Hematopoietic multipotent progenitor cell treated with erythropoietin and hydrocortisone succinate and interleukin-3 and kit ligand, for 15 days (in vitro differentiated cells): ENCODE results near the gene CSF2RB.

Experiments used
- DNase-seq: peaks from one replicate; pipeline ENCODE4 v3.0.0-alpha.2; 2015; ENCODE audit warnings: low spot score

The CSF2RB gene

DNA sequence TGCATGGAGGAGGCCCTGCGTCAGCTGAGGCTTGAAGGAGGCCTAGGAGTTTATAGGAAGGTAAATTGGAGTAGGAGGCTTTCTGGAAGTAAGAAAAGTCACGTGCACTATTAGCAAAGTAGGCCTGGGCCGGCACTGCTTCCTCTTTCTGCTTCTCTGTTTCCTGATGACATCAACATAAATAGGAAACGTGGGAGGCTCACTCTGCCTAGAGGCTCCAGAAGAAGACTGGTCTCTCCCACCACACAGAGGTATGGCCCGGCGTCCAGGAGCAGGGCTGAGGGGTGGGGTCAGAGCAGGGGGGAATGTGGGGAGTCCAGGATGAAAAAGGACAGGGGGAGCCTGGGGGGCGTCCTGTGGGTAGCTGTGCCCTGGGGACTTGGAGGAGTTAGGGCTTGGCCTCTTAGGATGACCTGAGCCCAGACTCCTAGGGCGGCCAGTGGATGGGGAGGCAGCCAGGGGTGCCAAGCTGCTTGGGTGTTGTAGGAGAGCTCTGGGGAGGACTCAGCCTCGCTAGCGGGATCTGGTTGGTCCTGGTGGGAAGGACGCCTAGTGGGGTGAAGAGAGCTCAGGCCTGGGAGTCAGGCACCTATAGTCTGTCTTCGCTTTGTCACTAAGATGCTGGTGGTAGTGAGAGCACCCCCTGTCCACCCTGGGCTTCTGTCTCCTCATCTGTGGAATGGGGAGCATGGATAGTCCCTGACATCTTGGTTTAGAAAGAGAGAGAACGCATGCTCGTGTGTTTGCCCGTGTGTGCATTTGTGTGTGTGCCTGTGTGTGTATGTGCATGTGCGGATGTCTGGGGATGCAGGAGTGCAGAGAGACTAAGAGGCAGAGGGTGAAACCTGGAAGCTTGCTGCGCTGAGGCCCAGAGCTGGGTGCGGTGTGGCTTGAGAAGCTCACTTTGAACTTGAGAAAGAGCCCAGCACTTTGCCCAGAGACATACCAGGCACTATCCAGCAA, at the start of gene CSF2RB:
TSS of gene CSF2RB (plus strand) at position 202 of the 963 bp plus-strand sequence. CDS start 8,580 bp downstream, outside the sequence.
- no peak for DNase-seq

DNA sequence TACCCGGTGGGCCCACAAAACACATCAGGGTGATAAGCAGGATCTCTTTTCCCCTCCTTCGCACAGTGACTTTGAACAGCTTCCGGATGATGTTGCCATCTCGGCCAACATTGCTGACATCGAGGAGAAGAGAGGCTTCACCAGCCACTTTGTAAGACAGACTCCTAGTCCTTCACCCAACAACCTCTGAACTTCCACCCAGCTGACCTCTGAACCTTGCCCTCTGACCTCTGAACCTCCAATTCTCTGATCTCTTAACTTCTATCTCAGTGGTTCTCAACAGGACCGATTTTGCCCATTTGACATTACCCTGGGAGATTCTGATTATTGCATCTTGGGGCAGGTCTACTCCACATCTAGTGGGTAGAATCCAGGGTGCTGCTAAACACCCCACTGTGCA, 49.4 kb upstream of the CSF2RB start:
- no peak for DNase-seq

DNA sequence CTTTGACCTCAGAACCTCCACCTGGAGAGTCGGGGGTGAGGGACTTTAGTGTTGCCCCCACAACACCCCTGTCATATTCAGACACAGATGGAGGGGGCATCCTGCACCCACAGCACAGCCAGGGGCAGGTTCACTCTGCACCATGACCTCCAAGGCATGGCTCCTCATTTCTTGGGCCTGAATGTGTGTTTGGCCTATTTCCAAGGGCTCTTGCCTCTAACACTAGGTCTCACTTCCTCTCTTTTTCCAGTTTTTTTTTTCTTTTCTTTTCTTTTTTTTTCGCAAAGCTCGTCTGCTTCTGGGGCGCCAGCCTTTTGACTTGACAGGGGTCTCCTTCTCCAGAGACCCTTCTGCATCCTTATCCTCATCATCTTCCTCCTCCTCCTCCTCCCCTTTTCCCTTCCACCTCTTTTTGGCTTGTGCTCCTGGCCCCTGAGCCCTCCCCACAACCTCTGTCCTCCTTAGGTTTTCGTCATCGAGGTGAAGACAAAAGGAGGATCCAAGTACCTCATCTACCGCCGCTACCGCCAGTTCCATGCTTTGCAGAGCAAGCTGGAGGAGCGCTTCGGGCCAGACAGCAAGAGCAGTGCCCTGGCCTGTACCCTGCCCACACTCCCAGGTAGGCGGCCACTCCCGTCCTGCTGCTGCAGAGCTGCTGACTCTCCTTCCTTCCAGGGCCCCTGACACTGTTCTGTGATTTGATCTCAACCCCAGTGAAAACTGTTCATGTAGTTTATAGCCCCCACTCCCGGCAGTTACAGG, 48.8 kb upstream of the CSF2RB start:
- DNase-seq: no peak

DNA sequence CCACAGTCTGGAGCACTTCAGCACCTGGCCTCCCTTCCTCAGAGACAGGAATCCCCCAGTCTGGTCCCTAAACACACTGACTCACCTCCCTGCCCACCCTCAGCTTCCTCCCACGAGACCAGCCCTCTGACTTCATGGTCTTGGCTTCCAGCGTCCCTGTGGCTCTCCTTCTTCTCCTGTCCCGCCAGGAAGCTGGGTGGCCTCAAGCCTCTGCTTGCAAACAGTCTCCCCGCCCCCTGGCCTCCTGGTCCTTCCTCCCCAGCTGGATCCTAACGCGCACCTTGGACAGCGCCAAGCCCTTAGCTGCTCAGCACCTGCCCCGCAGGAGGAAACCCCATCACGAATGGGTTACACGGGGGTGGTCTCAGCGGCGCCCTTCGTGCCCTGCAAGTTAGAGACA, 48.1 kb upstream of the CSF2RB start:
- no peak for DNase-seq

DNA sequence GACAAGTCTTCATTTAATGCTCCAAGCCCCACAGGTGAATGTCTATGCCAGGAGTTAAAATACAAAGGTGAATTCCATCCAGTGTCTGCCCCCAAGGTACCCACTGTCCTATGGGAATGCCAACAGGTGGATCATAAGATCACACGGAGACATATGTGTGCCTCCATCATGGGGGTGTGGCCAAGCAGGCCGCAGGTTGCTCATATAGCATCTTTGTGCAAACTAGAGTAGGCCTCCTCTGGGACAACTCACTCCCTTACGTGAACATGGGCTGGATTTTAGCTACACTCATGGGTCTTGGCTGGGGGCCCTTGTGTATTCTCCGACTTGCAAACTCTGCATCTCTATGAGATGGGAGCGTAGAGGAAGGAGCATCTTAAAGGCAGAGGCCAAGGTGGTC, 45.7 kb upstream of the CSF2RB start:
- DNase-seq: no peak

DNA sequence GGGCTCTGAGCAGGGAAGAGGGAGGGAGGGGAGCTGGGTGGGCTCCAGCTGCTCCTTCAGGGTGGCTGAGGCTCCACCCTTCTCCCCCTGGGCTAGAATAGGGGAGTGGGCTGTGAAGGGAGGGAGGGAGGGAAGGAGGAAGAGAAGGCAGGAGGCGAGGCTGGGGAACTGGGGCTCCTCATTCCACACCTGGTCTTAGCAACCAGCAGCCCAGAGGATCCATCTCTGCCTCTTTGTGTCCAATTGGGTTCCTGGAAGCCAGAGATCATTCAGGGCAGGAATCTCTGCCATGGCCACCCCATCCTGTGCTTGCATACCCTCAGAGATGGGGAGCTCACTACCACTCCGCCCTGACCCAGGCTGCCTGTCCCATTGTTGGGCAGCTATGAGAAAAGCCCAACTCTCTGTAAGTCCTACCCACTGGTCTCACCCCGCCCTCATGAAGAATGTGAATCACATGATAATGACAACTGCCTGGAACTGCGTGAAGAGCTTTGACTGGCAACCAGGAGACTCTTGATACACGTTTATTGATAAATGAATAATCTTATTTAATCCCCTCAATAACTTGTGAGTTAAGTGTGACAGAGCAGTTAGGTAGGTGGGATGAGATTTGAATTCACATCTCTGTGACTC, 44.8 kb upstream of the CSF2RB start:
- no peak for DNase-seq

DNA sequence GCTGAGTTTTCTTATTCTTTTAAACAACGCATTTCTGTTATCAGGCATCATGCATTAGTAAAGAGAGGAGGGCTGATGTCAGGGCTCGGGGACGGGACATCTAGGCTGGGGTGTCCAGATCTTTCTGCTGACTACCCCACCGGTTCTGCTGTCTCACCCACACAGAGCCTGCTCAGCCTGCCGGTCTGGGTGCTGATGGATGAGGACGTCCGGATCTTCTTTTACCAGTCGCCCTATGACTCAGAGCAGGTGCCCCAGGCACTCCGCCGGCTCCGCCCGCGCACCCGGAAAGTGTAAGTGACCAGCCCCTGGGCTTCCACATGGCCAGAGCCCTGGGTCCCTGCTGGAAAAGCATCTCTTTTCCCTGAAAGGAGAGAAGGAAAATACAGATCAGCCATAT, 43.2 kb upstream of the CSF2RB start:
- DNase-seq: no peak

DNA sequence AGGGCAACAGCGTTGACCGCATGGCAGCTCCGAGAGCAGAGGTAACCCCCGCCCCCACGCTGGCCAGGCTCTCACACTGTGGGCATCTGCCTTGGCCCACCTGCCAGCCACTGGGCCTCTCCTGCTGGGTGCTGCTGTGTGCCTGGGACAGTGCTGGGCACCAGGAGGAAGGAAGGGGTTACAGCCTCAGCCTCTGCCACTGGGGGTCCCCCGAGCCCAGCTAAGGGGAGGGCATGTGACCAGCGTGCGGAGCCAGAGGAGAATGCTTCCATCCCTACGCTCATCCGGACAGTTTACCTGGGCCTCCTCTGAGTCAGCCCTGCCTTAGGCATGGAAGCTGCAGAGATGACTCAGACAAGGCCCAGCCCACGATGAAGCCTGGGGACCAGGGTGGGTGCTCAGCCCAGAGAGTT, 41.8 kb upstream of the CSF2RB start:
- DNase-seq: no peak

DNA sequence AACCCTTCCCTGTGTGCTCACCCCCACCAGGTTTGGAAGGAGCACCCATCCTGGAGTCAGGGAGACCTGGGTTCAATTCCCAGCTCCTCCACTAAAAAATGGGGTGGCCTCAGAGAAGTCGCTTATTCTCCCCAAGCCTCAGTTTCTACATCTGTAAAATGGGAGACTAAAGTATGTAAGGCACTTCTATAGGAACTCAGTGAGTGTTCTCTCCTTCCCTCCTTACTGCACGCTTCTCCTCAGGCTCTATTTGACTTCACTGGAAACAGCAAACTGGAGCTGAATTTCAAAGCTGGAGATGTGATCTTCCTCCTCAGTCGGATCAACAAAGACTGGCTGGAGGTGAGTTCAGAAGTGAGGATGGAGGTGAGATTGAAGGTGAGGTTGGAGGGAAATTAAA, 41.3 kb upstream of the CSF2RB start:
- DNase-seq: no peak

DNA sequence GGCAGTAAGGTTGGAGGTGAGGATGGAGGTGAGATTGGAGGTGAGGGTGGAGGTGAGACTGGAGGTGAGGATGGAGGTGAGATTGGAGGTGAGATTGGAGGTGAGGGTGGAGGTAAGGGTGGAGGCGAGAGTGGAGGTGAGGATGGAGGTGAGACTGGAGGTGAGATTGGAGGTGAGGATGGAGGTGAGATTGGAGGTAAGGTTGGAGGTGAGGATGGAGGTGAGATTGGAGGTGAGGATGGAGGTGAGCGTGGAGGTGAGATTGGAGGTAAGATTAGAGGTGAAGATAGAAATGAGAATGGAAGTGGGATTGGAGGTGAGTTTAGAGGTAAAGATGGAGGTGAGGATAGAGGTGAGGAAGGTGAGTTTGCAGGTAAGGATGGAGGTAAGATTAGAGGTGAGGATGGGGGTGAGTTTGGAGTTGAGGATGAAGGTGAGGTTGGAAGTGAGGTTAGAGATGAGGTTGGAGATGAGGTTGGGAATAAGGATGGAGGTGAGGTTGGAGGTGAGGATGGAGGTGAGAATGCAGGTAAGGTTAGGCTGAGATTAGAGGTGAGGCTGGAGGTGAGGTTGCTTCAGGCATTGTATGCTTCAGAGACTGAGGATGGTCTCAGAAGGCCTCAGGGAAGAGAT, 40.4 kb upstream of the CSF2RB start:
- DNase-seq: no peak

DNA sequence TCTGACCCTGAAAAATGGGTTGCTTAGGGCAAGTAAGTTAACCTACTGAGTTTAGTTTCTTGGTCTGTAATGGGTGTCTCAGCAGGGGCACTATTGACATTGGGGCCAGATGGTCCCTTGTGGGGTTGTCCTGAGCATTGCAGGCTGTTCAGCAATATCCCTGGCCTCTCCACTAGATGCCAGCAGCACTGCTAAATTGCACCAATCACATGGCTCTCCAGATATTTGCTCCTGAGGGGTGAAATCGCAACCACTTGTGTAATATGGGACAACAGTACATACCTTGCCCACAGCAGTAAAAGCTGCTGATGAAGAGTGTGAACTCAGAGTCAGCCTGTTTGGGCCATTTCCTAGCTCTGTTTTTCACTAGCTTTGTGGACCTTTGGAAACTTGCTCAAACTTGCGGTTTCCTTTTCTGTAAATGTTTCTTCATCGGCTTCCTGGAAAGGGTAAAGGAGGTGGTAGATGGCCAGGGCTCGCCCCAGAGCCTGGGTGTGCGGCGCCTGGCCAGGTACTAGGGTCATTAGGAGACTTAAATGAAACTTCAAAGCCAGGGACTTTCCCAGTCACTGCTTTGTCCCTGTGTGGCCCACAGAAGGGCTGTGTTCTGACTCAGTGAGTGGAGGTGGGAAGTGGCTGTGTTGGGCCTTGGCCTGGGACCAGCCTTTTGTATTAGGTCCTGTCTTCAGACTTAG, 39.7 kb upstream of the CSF2RB start:
- peak; percentile 16 for DNase-seq

DNA sequence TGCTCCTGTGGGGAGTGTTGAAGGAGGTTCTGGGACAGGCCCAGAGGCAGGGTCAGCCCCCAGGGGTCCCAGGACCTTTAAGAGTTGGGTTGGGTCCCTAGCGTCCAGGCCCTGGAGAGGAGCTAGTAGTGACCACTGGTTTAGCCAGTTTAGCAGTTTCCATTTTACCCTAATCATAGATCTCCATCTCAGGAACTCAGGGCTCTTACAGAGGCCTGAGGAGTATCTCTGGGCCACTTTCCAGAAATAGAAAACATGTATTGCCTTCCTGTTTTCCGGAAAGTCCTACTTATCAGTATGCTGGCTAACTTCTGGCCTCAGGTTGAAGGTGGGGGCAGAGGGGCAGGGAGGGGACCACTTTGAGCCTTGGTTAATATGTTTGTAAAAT, 39.1 kb upstream of the CSF2RB start:
- no peak for DNase-seq

DNA sequence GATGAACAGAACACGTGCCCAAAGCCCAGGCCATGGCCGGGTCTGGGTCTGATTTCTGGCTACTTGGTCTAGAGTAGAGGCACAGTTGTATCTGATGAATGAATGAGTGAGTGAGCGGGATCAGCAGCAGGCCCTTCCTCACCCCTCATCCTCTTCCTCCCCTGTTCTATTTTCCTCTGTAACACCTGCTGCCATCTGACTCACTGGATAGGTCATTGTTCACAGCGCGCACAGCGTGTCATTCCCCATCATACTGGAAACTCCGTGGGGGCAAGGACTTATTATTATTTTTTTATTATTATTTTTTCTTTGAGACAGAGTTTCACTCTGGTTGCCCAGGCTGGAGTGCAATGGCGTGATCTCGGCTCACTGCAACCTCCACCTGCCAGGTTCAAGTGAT, 38.7 kb upstream of the CSF2RB start:
- no peak for DNase-seq

DNA sequence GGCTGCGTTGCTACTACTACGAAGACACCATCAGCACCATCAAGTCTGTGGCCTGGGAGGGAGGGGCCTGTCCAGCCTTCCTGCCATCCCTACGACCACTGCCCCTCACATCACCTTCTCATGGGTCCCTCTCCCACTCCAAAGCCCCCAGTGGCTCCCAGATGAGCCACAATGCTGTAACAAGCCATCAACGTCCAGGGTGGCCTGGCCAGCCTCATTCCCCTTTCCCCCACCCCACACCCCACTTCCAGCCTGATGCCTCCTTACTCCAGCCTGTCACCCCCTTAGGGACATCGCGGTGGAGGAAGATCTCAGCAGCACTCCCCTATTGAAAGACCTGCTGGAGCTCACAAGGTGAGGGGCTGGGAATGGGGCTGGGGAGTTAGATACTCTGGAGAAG, 37.7 kb upstream of the CSF2RB start:
- DNase-seq: no peak

DNA sequence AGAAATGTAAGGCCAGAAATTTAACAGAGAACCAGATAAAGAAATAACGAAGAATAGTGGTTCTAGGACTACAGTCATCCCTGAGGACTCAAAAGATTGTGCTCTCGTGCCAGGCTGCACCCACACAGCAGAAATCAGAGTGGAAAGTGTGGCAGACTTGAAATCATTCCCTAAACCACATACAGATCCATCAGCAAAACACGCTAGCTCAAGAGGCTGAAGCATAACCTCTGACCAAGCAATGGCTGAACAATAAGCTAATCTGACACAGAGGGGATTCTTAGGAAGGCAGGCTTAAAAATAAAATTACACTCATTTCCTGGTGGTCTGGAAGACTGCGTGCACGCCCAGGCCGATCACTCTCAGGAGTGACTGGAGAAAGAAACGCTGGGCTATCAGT, 33.7 kb upstream of the CSF2RB start:
- DNase-seq: no peak

DNA sequence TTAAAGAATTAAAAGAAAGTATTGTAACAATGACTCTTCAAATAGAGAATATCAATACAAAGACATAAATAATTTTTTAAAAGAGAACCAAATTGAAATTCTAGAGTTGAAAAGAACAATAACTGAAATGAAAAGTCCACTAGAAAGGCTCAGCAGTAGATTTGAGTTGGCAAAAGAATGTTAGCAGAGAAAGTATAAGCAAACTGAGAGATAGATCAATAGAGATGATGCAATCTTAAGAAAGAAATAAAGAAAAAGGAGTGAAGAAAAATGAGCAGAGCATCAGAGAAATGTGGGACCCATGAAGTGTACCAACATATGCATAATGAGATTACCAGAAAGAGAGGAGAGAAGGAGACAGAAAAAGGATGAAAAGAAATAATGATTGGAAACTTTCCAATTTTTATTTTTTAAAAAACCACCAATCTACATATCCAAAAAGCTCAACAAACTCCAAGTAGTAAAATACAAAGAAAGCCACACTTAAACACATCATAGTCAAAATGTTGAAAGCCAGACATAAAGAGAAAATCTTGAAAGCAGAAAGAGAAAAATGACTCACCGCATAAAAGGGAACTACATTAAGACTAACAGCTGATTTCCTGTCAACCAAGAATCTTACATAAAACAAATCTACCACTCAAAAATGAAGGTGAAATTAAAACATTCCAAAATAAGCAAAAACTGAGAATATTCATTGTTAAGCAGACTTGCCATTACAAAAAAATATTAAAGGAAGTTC, 31.8 kb upstream of the CSF2RB start:
- DNase-seq: no peak

DNA sequence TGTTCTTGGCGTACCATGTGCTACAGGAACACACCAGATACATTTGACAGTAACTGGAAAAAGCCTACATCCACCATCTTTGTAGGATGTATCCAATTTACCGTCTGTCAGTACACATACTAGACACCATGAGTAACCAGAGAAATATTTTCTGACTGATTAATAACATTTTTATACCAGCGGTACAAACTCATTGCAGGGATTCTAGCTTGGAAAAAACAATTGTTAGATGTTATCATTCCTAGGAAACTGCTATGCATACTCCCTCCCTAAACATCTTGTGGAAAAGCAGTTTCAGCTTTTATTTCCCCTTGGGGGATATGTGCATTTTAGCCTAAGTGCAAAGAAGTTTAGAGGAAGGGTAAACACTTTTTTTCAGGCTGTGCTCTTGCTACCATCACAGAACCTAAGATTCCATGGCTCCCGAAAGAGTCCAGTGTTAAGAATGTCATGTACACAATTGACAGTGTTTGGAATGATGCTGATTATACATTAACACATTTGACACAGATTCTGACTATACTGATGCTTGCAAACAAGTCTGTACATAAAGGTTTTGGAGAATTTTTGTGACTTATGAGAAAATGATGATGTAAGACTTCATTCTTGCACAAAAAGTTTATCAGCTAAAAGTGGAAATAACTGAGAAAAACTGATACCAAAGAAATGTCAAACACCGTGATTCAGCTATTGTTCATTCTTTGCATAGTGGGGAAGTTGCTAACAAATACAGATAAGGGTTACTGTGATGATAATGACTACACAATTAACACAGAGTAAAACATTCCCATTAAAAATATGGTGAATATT, 28.9 kb upstream of the CSF2RB start:
- no peak for DNase-seq

DNA sequence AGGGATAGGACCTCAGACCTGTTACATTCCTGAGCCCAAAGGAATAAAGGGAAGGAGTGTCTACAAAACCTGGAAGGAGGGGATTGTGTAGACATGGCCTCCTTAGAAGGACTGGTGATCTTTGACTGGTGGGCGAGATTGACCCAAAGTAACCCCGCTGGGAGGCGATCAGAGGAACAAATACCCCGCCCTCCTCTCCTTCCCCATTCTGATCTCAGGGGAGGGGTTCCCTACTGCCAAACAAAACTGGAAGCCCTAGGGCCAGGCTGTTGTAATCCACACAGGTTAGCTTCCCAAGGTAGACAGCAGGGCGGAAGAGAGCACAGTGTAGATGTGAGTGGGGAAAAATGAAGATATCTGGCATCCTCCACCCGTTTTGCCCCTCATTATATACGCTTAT, 28.0 kb upstream of the CSF2RB start:
- DNase-seq: no peak

DNA sequence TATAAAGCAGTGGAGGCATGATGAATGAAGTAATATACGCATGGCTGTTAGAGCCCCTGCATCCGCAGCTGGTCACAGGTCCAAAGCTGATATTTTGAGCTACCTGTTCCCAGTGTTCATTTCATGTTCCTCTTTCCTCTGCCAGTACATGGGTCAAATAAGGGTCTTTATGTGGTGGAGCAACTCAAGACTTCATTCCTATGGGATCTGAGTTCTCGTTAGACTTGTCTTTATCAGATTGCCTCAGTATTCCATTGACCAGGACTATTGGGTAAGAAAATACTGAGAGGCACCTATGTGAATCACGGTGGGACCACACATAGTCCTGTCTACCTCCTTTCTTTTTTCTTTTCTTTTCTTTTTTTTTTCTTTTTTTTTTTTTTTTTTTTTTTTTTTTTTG, 27.4 kb upstream of the CSF2RB start:
- DNase-seq: no peak

DNA sequence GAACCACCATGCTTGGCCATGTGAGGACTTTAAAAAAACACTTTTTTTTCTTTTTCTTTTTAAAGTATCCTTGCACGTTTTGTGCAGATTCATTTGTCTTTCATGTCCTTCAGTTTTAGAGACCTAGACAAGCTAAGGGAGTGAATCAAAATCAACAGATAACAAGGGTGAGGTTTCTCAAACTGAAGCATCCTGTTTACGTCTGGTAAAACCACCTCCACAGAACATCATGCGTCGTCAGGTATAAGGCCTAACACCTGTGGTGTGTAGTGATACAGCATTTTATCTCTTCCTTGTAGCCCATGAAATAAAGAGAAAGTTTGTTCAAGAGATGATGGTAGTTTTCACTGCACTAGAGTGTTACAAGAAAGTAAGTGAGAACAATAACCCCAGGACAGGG, 26.3 kb upstream of the CSF2RB start:
- DNase-seq: no peak
